Thyroid gland (tissue), 4 donors: ENCODE results near the gene DARS2.

Experiments used
- CTCF ChIP-seq, 6 experiments: fragments of 200-600 bp in 3 of 6; fragments of 450-650 bp in 3 of 6; sonication (generic) in 3 of 6; IDR thresholded peaks; one replicate each; pipeline ENCODE4 v1.5.1; 2016 to 2019; ENCODE audit warnings: antibody characterized with exemption in 6 of 6, mild to moderate bottlenecking in 2 of 6, inconsistent platforms in 1 of 6, moderate library complexity in 1 of 6
- POLR2A ChIP-seq, 2 donors: fragments of 450-650 bp; IDR thresholded peaks; one replicate each; pipeline ENCODE4 v1.6.1; 2017; ENCODE audit warnings: antibody characterized with exemption in 2 of 2, mild to moderate bottlenecking in 2 of 2, moderate library complexity in 1 of 2

- TF ChIP-seq CTCF (IDR thresholded peaks at IDR 0.05), result no peak
- TF ChIP-seq POLR2A (IDR thresholded peaks at IDR 0.05), result no peak
Measured at GRCh38 chr1:173818459-173818858, 6.0 kb upstream of the DARS2 start.
